Fibroblast of pulmonary artery (primary cell): Measurements from ENCODE around the gene CLDN7.

Experiments
- DNase-seq: peaks from one replicate; pipeline ENCODE4 v3.0.0-alpha.2; 2010; ENCODE audit warnings: low read depth
- H3K4me3 ChIP-seq: replicated peaks from 2 replicates; pipeline ENCODE4 v1.5.1; 2011; ENCODE audit warnings: low read depth, mild to moderate bottlenecking, control low read depth, low read length, moderate library complexity
- CTCF ChIP-seq: IDR thresholded peaks from 2 replicates; pipeline ENCODE4 v1.5.1; 2011; ENCODE audit warnings: mild to moderate bottlenecking, control low read depth, low read length, inconsistent platforms; ENCODE audit errors: missing control alignments

The CLDN7 gene

GRCh38 chr17:7261379-7262191 is 693 bp downstream of the CLDN7 start:
- no peak for TF ChIP-seq CTCF
- H3K4me3 ChIP-seq = peak overlapping the region; percentile 40
- no peak for DNase-seq

- TF ChIP-seq CTCF = no peak
- H3K4me3 ChIP-seq = peak overlapping the region; percentile 40
- DNase-seq = no peak
Measured at GRCh38 chr17:7260651-7261378, 1.5 kb downstream of the CLDN7 start.

- H3K4me3 ChIP-seq = no peak overlapping the region
- no peak for DNase-seq
- TF ChIP-seq CTCF = no peak
Measured at GRCh38 chr17:7260151-7260550, 2.1 kb downstream of the CLDN7 start.

GRCh38 chr17:7259555-7259889 is 2.8 kb downstream of the CLDN7 start:
- DNase-seq = no peak
- no peak overlapping the region for H3K4me3 ChIP-seq
- TF ChIP-seq CTCF = no peak

- DNase-seq = peak; percentile 44
- H3K4me3 ChIP-seq = no peak overlapping the region
- no peak for TF ChIP-seq CTCF
Measured at GRCh38 chr17:7258731-7259554, 3.3 kb downstream of the CLDN7 start.

- no peak for TF ChIP-seq CTCF
- H3K4me3 ChIP-seq = no peak overlapping the region
- no peak for DNase-seq
Measured at GRCh38 chr17:7256766-7257456, 5.4 kb downstream of the CLDN7 start.
